ENCODE measurements around the gene SECISBP2L.
"Not testable (repeated sequence)": the region's sequence is repeated elsewhere in the genome, so short reads cannot be mapped to it uniquely, and the experiment has no call there.

The SECISBP2L gene, protein sequence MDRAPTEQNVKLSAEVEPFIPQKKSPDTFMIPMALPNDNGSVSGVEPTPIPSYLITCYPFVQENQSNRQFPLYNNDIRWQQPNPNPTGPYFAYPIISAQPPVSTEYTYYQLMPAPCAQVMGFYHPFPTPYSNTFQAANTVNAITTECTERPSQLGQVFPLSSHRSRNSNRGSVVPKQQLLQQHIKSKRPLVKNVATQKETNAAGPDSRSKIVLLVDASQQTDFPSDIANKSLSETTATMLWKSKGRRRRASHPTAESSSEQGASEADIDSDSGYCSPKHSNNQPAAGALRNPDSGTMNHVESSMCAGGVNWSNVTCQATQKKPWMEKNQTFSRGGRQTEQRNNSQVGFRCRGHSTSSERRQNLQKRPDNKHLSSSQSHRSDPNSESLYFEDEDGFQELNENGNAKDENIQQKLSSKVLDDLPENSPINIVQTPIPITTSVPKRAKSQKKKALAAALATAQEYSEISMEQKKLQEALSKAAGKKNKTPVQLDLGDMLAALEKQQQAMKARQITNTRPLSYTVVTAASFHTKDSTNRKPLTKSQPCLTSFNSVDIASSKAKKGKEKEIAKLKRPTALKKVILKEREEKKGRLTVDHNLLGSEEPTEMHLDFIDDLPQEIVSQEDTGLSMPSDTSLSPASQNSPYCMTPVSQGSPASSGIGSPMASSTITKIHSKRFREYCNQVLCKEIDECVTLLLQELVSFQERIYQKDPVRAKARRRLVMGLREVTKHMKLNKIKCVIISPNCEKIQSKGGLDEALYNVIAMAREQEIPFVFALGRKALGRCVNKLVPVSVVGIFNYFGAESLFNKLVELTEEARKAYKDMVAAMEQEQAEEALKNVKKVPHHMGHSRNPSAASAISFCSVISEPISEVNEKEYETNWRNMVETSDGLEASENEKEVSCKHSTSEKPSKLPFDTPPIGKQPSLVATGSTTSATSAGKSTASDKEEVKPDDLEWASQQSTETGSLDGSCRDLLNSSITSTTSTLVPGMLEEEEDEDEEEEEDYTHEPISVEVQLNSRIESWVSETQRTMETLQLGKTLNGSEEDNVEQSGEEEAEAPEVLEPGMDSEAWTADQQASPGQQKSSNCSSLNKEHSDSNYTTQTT

DNA sequence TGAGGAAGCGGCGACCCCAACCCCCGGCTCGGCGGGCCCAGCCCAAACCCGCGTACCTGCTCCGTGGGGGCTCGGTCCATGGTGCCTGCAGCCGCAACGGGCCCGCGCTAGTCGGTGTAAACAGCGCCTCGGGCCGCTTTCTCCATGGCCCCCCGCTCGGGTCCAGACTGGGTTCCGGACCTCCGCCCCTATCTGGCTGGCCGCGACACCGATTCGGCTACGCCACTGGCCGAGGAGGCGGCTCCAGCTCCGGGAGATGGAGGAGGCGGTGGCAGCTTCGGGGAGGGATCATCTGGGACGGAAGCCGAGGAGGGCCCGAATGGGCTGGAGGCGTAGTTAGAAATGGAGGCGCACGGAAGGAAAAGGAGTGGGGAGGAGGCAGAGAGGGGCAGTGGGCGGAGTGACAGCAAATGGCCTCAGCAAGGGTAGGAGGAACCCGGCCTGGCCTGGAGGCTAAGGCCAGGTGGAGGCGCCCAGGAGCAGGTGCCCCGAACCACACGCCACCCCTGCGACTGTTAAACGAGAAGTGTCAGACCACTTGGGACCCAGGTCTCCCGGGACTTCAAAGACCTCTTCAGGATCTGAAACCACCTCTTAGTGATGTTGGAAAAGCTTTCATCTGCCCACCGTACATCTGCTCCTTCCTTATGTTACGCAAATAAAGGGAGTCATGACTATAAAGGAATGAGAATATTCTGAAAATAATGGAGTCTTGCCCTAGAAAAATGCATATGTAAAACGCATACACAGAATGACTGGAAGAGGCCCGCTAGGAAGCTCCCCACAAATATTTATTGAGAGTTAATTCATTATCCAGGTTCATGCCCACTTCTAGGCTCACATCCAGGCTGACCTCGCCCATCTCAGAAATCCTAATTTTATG is at the start of gene SECISBP2L:
TSS of gene SECISBP2L (minus strand) at position 227 of the 883 bp plus-strand sequence. CDS start at position 80, 147 bp downstream.
- peak; percentile 70 to 78 for DNase-seq (ENCODE audit: extremely low read depth in 1 of 2, low read depth in 1 of 2)

DNA sequence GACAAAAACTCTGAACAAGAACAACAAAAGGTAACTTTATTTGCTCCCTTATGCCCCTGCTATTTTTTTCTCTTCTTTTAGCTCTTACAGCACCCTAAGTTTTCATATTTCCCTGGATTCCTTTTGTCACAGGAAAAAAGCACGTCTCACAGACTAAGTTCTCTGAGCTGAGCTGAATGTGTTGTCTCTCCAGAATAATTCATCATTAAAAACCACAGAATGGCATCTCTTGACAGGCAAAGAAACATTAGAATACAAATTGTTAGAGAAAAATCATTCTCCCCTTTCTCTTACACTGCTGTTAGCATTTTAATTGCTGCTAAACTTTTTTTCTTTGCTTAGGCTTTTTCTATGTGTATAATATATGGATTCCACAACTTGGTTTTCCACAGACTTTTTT is 48.7 kb upstream of the SECISBP2L start:
- no peak for DNase-seq (ENCODE audit: extremely low read depth in 1 of 2, low read depth in 1 of 2)

DNA sequence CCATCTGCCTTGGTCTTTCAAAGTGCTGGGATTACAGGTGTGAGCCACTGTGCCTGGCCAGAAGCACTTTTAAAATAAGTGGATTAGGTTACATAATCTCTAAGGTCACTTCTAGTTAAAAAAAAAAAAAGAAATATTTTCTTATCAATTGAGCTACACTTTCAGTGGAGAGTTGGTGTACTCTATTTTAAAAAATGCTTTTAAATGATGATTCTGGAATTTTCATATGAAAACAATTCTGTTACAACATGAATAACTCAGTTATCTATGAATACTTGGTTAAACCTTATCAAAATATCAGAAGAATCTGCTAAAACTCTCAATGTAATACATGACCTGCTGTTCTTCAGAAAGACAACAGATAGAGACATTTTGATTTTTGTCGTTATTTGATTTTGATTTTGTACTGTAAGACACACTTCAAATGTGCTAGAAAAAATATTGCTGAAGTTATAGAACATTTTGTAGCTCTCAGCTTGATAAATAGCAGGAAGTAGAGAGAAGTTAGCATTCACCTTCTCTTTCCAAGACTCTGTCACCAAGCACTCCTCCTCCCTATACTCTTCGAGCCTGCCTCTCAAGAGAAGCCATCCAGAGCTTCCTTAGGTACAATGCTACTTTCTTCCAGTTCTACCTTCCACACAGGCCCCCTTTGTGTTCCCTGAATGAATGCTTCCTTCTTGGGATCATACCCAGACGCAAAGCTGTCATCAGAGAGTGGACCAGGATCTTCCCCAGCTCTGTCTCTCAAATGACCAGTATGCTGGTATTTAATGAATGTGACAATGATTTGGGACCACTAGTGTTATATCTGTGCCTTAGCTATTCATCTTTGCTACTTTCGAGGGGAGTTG is 47.2 kb upstream of the SECISBP2L start:
- DNase-seq (ENCODE audit: extremely low read depth in 1 of 2, low read depth in 1 of 2) = no peak

DNA sequence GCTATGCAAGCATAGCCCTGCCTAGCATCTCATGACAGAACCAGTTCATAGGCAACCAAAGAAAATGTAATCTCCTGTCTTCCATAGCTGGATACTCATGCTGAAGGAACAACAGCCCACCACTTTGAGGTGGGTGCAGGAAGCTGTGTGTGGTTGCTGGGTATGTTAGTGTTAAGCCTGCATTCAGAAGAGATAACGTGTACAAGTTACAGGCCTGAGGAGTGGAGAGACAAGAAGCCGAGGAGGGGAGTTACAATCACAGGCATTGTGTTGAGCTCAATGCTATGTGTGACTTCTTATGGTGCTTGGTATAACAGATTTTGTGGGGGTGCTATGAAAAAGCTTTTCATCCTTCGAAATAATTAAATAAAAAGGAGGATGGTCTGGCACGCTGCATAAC is 42.8 kb upstream of the SECISBP2L start:
- no peak for DNase-seq (ENCODE audit: extremely low read depth in 1 of 2, low read depth in 1 of 2)

DNA sequence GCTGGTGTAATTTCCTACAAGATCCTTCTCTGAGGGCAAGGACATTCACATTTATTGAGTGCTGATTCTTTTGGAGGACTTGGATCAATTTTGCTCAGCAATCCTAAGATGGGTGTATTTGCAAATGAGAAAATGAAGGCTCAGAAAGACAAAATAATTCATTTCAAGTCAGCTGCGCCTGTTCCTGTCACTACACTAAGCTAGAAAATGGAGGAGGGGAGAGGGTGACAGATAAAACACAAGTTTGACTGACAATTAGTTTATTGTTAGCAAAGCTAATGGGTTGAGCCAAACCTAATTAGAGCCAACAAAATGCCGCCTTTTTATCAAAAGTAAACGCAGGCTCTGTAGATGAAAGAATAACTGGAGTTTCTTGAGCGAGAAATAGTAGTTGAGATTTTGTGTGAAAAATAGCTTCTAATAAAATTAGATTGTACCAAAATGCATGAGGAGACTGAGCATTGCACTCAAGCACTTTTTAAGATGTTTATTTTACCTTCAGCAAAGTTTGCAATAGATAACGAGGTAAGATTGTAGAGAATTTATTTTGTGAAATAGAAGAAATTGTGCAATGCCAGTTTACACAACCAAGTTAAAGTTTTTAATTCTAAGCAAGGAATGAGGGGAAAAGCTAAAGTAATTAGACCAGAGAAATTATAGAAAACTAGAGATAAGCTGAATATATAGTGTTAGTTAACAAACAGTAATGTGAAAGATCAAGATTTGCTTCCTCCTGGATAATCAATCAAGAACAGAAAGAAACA is 39.6 kb upstream of the SECISBP2L start:
- DNase-seq (ENCODE audit: extremely low read depth in 1 of 2, low read depth in 1 of 2) = no peak

DNA sequence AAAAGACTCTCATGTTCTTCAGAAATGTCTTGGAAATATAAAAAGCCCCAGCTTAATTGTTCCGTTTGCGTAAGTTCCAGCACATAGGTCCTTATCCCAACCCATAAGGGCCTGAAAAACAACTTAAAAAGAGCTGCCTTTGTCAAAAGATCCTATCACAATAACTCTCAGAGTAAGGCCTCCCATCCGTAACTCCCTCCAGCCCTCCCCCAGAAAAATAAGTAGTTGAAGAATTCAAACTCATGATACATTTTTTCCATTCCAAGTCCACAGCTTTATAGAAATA is 38.0 kb upstream of the SECISBP2L start:
- DNase-seq (ENCODE audit: extremely low read depth in 1 of 2, low read depth in 1 of 2) = no peak

DNA sequence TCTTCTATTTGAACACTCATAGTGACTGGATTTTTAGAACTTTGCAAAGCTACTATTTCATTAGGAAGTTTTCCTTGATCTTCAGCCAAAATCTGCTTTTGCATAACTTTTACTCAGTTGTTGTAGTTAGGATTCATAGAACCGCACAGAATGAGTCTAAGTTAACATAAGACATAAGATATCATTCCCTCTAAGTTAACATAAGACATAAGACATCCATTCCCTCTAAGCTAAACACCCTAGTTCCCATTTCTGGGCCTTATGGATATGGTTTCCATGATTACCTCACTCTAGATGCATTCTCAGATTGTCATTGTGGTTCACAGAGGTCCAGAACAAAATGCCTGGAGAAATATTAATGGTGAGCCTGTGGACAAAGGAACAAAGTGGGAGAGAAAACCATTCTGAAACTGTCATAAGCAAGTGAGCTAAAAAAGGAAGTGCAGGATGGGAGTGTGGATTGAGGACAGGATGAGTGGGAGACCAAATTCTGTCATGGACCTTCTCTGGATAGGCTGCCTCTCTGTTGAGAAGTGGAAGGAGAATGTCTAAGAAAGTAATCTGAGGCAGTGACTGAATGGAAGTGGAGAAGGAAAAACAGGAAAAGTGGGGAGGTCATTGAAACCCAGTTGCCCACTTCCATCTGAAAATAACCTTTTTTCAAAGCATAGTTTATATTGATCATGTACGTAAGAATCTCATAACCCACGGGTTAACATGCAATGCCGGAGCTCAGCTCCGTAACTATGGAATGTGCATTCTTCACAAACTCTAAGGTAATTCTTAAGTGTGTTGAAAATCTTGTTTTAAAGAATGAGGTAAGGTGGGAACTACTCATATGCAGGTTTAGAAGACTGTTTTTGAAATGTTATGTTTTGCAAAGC is 37.4 kb upstream of the SECISBP2L start:
- no peak for DNase-seq (ENCODE audit: extremely low read depth in 1 of 2, low read depth in 1 of 2)

DNA sequence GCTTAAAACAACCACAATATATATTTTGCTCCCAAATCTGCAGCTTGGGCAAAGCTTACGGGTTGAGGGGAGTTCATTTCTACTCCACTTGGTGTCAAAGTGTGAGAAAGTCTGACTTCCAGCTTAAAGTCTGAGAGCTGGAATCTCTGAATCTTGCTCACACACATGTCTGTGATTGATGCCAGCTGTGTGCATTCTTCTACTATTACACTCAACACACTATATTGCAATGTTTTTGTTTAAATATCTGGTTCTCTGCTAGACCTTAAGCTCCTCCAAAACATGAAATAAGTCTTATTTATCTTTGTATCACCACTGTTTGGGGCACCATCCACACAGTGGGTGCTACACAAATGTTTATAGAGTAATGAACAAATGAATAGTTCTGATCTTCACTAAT is 36.7 kb upstream of the SECISBP2L start:
- DNase-seq (ENCODE audit: extremely low read depth in 1 of 2, low read depth in 1 of 2) = no peak

DNA sequence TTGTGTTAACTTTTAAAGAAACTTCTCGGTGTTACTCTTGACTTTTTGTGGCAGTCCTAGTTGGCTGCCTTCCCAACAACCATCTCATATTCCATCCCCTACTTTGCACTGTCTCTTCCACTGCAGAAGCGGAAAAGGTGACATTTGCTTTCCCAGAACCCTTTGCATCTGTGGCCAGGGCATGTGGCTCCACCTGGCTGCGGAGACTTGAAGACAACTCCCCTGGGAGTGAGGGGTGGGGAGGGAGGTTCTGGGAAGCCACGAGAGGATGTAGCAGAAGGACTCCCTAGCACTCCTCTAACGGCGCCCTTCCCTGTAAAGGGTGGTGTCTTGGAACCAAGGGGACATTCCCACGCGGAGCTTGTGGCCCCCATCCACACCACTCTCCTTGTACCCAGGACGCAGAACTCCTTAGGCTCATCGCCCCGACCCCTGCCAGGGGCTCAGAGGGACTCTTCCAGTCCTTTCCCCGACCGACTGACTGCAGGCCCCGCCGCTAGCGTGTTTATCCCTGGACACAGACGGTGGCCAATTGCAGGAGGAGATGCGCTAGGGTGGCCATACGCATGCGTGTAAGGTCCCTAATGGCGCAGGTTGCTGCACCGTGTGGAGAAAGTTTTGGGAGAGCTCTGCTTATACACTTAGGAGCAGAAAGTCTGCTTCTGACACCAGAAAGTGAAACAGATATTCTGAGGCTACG is 33.2 kb upstream of the SECISBP2L start:
- DNase-seq (ENCODE audit: extremely low read depth in 1 of 2, low read depth in 1 of 2) = no peak

DNA sequence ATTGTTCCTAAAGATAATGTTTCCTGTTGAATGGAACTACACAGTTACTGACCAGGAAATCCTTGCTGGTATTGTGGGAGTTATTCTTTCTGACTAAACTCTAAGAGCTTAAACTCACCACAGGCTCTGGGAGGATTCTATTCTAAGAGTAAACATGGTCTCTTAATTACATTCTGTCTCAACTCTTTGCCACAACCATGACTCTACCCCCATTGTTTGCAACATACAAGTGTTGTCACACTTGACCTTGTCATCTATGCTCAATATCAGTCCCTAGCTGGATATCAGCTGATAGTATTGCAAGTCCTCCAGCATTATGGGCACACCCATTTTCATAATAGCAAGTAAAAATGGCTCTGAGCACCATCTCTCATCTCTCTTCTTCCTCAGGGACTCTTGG is 29.6 kb upstream of the SECISBP2L start:
- no peak for DNase-seq (ENCODE audit: extremely low read depth in 1 of 2, low read depth in 1 of 2)

DNA sequence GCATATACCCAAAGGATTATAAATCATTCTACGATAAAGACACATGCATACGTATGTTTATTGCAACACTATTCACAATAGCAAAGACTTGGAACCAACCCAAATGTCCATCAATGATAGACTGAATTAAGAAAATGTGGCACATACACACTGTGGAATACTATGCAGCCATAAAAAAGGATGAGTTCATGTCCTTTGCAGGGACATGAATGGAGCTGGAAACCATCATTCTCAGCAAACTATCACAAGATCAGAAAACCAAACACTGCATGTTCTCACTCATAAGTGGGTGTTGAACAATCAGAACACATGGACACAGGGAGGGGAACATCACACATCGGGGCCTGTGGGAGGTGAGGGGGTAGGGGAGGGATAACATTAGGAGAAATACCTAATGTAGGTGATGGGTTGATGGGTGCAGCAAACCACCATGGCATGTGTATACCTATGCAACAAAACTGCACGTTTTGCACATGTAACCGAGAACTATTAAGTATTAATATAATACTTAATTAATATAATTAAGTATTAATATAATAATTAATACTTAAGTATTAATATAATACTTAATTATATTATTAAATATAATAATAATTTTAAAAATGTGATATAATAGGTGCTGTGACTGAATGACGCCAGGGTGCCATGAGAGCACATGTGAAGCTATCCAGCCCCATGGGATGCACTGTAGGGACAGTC is 28.5 kb upstream of the SECISBP2L start:
- DNase-seq (ENCODE audit: extremely low read depth in 1 of 2, low read depth in 1 of 2) = not testable (repeated sequence)

DNA sequence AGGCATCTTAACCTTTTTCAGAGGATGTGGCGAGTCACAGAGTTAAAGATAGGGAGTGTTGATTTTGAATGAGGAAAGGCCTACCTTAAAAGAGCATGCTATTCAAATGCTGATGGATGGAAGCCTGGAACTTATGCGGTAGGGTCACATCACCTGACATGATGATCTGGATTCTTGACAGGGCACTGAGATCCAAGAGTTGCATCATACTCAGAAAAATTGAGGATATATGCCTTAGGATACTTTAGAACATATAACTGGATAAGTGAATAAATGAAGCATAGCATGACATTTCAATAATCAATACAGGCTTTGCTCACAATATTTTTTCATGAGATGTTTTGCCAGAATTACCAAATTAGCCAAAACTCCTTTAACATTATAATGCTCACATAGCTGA is 20.1 kb upstream of the SECISBP2L start:
- DNase-seq (ENCODE audit: extremely low read depth in 1 of 2, low read depth in 1 of 2) = no peak

DNA sequence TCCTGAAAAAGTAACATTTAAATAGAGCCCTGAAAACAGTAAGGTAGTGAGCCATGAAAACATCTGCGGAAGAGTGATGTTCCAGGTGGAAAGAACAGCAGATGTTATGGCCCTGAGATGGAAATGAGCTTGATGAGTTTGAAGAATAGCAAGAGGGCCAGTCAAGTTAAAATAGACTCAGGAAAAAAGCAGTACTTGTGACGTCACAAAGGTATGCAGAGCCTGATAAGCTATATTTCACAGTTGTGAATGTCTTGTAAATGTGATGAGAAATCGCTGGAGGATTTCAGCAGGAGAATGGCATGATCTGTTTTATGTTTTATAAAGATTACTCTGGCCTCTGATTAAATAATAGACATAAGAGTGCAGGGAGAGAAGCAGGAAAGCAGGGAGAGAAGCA is 18.6 kb upstream of the SECISBP2L start:
- no peak for DNase-seq (ENCODE audit: extremely low read depth in 1 of 2, low read depth in 1 of 2)

DNA sequence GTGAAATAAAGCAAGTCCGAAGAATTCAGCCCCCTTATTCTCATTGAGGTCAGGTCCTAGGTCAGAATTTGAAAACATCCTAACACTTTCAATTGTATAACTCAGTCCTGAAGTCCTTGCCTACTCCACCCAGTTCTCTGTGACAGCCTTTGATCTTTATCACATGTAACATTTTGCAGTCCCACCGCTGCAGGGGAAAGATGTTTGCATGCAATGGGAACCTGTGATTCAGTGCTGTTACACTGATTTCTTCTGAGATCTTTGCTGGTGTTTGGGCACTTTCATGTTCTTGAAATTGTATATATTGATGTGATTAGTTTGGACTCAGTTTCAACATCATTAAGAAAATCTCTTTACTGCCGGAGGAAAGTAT is 18.0 kb upstream of the SECISBP2L start:
- no peak for DNase-seq (ENCODE audit: extremely low read depth in 1 of 2, low read depth in 1 of 2)

DNA sequence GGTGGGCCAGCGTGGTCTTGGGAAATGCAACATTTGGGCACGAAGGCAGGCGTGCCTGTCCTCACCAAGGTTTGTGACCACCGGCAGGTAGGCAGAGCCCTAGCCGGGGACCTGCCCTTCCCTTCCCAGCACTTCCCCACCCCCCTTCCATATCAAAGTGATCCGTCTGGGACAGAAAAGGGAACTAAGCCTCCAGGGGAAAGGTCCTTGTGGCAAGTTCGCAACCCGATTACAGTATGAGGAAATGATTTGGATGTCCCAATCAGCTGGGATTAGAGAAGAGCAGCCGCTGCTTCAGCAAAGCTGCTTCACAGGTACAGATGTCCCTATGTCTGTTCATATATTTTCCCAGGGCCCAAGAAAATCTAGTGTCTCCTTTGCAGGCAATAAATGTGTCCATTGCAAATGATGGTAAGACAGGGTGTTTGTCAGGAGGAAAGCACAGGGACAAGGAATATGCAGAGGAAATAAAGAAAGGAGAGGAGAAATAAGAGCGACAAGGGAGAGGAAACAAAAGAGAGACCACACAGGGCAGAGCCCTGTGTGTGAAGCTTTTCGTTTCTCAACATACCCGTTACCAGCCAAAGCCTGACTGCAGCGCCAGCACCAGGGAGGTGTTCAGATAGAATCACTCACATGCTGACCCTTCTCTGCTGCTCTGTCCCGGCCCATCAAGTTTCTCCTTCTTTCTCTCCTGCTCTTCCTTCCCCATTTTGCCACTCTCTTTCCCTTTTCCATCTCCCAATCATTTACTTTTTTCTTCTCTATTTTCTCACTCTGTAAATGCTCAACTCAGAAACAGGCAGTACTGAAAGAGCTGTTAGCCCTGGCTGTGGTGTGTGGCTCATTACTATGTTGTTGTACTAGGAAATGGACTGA is 17.4 kb upstream of the SECISBP2L start:
- no peak for DNase-seq (ENCODE audit: extremely low read depth in 1 of 2, low read depth in 1 of 2)

DNA sequence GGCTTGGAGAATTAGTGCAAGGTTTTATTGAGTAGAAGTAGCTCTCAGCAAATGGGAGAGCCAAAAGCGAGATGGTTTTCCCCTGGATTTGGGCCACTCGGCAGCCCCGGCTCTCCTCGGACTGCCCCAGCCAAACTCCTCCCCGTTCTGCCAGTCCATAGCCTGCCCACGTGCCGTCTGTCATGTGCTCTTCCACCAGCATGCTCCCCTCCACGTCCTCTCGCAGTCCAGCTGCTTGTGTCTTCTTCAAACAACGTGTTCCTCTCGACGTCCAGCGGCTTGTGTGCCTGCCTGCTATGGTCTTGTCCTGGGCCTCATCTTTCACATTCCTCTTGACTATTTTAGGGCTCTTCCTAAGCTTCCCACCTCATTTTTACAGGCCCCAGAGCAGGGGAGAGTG is 16.7 kb upstream of the SECISBP2L start:
- no peak for DNase-seq (ENCODE audit: extremely low read depth in 1 of 2, low read depth in 1 of 2)
